Common myeloid progenitor, CD34-positive (primary cell): ENCODE results near the gene LEFTY2.
A peak's percentile ranks its signal among the peaks of the same experiment; 100 is the strongest.
"Not testable (repeated sequence)": the region's sequence is repeated elsewhere in the genome, so short reads cannot be mapped to it uniquely, and the experiment has no call there.

ENCODE experiments used
- CTCF ChIA-PET: fragments of 350-600 bp; sonication (Branson Sonifier 250); formaldehyde crosslinking; loops from one replicate; lab custom pipeline; 2021; ENCODE audit warnings: antibody characterized with exemption; lab: Charles Lee
- POLR2A ChIA-PET: fragments of 350-600 bp; sonication (Branson Sonifier 250); formaldehyde crosslinking; loops from one replicate; lab custom pipeline; 2021; ENCODE audit warnings: antibody characterized with exemption; lab: Charles Lee
- DNase-seq, 3 donors: peaks; one replicate each; pipeline versions ENCODE4 v3.0.0 to v3.0.0-alpha.2; 2013
- H3K27ac ChIP-seq, 2 experiments: 1 replicate in 1 of 2; 2 replicates in 1 of 2; pipeline ENCODE4 v1.7.0; 2013; ENCODE audit warnings: inconsistent platforms in 2 of 2, low read length in 2 of 2, mild to moderate bottlenecking in 2 of 2, low read depth in 1 of 2, moderate library complexity in 1 of 2; ENCODE audit not compliant: severe bottlenecking in 2 of 2, insufficient read depth in 1 of 2, poor library complexity in 1 of 2
- H3K27me3 ChIP-seq, 5 experiments: replicated peaks in 2 of 5; 1 replicate in 3 of 5; 2 replicates in 2 of 5; pipeline versions ENCODE4 v1.6.1 to v1.7.0; 2013; ENCODE audit warnings: low read length in 4 of 5, mild to moderate bottlenecking in 2 of 5, moderate library complexity in 2 of 5, inconsistent platforms in 1 of 5; ENCODE audit not compliant: insufficient read depth in 5 of 5, control insufficient read depth in 4 of 5
- H3K36me3 ChIP-seq, 4 experiments: 1 replicate in 2 of 4; 2 replicates in 2 of 4; pipeline versions ENCODE4 v1.6.1 to v1.7.0; 2013; ENCODE audit warnings: low read length in 3 of 4, control low read depth in 1 of 4, mild to moderate bottlenecking in 1 of 4; ENCODE audit not compliant: control insufficient read depth in 4 of 4, insufficient read depth in 4 of 4
- H3K4me1 ChIP-seq, 4 experiments: 1 replicate in 3 of 4; 2 replicates in 1 of 4; pipeline versions ENCODE4 v1.6.1 to v1.7.1; 2013; ENCODE audit warnings: low read length in 3 of 4, mild to moderate bottlenecking in 3 of 4, control low read depth in 1 of 4, inconsistent platforms in 1 of 4, moderate library complexity in 1 of 4; ENCODE audit not compliant: control insufficient read depth in 4 of 4, insufficient read depth in 4 of 4; ENCODE audit errors: control extremely low read depth in 1 of 4
- H3K4me3 ChIP-seq, 7 experiments: 1 replicate in 4 of 7; 2 replicates in 3 of 7; pipeline versions ENCODE4 v1.5.1 to v1.7.0; 2013; ENCODE audit warnings: mild to moderate bottlenecking in 7 of 7, low read length in 6 of 7, moderate library complexity in 6 of 7, inconsistent platforms in 2 of 7, low read depth in 2 of 7, control low read depth in 1 of 7; ENCODE audit not compliant: insufficient read depth in 4 of 7, control insufficient read depth in 1 of 7; ENCODE audit errors: extremely low read depth in 1 of 7
- H3K9me3 ChIP-seq, 5 experiments: 1 replicate in 4 of 5; 2 replicates in 1 of 5; pipeline versions ENCODE4 v1.6.1 to v1.7.1; 2013; ENCODE audit warnings: low read length in 4 of 5, mild to moderate bottlenecking in 2 of 5, inconsistent platforms in 1 of 5, low read depth in 1 of 5, moderate library complexity in 1 of 5; ENCODE audit not compliant: control insufficient read depth in 4 of 5, insufficient read depth in 2 of 5; ENCODE audit errors: control extremely low read depth in 1 of 5
- WGBS: methylation state at CpG from one replicate; pipeline ENCODE4 v1.1.5; 2013; ENCODE audit not compliant: insufficient coverage; 5-methylcytosine and 5-hydroxymethylcytosine counted together

LEFTY2 gene

GRCh38 chr1:225931270-225932136 lies 9.5 kb downstream of the LEFTY2 start:
- ChIA-PET CTCF (interaction anchor here (1.0 to 1.6 kb wide), 8 partner anchors 9 to 482 kb away, joined by 3 to 5 read pairs (median 3); partner anchors contain the start of gene LEFTY2), POLR2A (no interaction called here)
- peaks cover 0 to 20% (median 16%) of the 10 kb centered on the region in 4 experiments for H3K4me1 ChIP-seq

GRCh38 chr1:225930566-225930965 lies 10.5 kb downstream of the LEFTY2 start:
- ChIA-PET CTCF (interaction anchor here (1.1 to 1.6 kb wide), 6 partner anchors 8 to 456 kb away, joined by 3 to 5 read pairs (median 3); partner anchors contain the start of gene LEFTY2), POLR2A (interaction anchor here (0.9 kb wide), 1 partner anchor 17 kb away, joined by 5 read pairs; no protein-coding TSS in a partner anchor)
- Histone ChIP-seq H3K4me1 (peaks cover 0 to 23% (median 18%) of the 10 kb centered on the region in 4 experiments), H3K27ac (no peak overlapping the region), H3K9me3 (no peaks in the 10 kb centered on the region), H3K27me3 (no peaks in the 10 kb centered on the region), H3K4me3 (no peak overlapping the region), H3K36me3 (no peaks in the 10 kb centered on the region)
- no peak for DNase-seq
- 90% methylated on average over 2 of the region's 2 CpGs for WGBS

More at GRCh38 chr1:225931270-225932136, 9.5 kb downstream of the LEFTY2 start:
- no peak overlapping the region for H3K4me3 ChIP-seq
- H3K9me3 ChIP-seq: no peaks in the 10 kb centered on the region
- 95% methylated on average over 4 of the region's 5 CpGs for WGBS
- no peaks in the 10 kb centered on the region for H3K36me3 ChIP-seq
- H3K27ac ChIP-seq: peak overlapping the region in 1 of 2 experiments; percentile 19
- DNase-seq: no peak
- H3K27me3 ChIP-seq: no peaks in the 10 kb centered on the region

- H3K4me3 ChIP-seq, H3K27me3 ChIP-seq, POLR2A ChIA-PET, H3K36me3 ChIP-seq, H3K9me3 ChIP-seq, H3K27ac ChIP-seq, DNase-seq: not testable (repeated sequence)
- CTCF ChIA-PET: interaction anchor here (0.7 to 1.6 kb wide), 3 partner anchors 34 to 1414 kb away, joined by 3 to 4 read pairs (median 3); no protein-coding TSS in a partner anchor
- H3K4me1 ChIP-seq: peaks cover 0 to 31% (median 25%) of the 10 kb centered on the region in 4 experiments
- WGBS: no CpG with 5 or more reads among the region's 3 CpGs
Observed at GRCh38 chr1:225929462-225929861, 11.6 kb downstream of the LEFTY2 start.

GRCh38 chr1:225928186-225929175 lies 12.5 kb downstream of the LEFTY2 start:
- peaks cover 0 to 34% (median 28%) of the 10 kb centered on the region in 4 experiments for H3K4me1 ChIP-seq
- no peaks in the 10 kb centered on the region for H3K27me3 ChIP-seq
- no peaks in the 10 kb centered on the region for H3K9me3 ChIP-seq
- H3K27ac ChIP-seq: peak overlapping the region in 1 of 2 experiments; percentile 84
- 93% methylated on average over 11 of the region's 14 CpGs for WGBS
- H3K4me3 ChIP-seq: no peak overlapping the region
- DNase-seq: peak; percentile 76 to 93 (median 85)
- ChIA-PET CTCF (interaction anchor here (0.7 to 1.1 kb wide), 4 partner anchors 9 to 1413 kb away, joined by 3 read pairs; no protein-coding TSS in a partner anchor), POLR2A (no interaction called here)
- no peaks in the 10 kb centered on the region for H3K36me3 ChIP-seq

GRCh38 chr1:225926551-225927113 lies 14.4 kb downstream of the LEFTY2 start:
- CTCF ChIA-PET: interaction anchor here (0.9 to 2.0 kb wide), 6 partner anchors 16 to 35 kb away, joined by 3 to 6 read pairs (median 4); no protein-coding TSS in a partner anchor

More at GRCh38 chr1:225926551-225927113, 14.4 kb downstream of the LEFTY2 start:
- Histone ChIP-seq H3K9me3 (no peaks in the 10 kb centered on the region), H3K4me3 (peak overlapping the region in 1 of 7 experiments; percentile 20), H3K36me3 (peaks cover 2 to 12% (median 6%) of the 10 kb centered on the region in 4 experiments), H3K27ac (peak overlapping the region in 1 of 2 experiments; percentile 9), H3K4me1 (peaks cover 3 to 52% (median 44%) of the 10 kb centered on the region in 4 experiments), H3K27me3 (no peaks in the 10 kb centered on the region)
- POLR2A ChIA-PET: no interaction called here
- DNase-seq: peak in 2 of 3 donors; percentile 21 to 40
- 81% methylated on average over 2 of the region's 3 CpGs for WGBS
